Stimulated activated naive CD8-positive, alpha-beta T cell treated with anti-CD3 and anti-CD28 coated beads, Interleukin-15, Interleukin-2, amounts not matched to agents 100 U/mL and 50 U/mL, for 24 hours (primary cell): ENCODE data around the gene HMGN1.

Experiments used
- ATAC-seq: fragments of 150-1000 bp; cut with Tn5 transposase; one replicate; pipeline ENCODE4 v1.10.0; 2021
- DNase-seq: peaks from one replicate; pipeline ENCODE4 v3.0.0; 2021

The HMGN1 gene

GRCh38 chr21:39296891-39297290 lies 52.0 kb downstream of the HMGN1 start:
- ATAC-seq (no peak), DNase-seq (no peak)
